Endothelial cell (in vitro differentiated cells): Measurements from ENCODE around the gene ARL5C. TPM values are rescaled to one million over a fixed set of nuclear protein-coding genes. Genes with fewer than 3 reads are reported as not detected.

ENCODE experiments used
- DNase-seq: peaks from one replicate; pipeline ENCODE4 v3.0.0; 2021; ENCODE audit warnings: low spot score
- H3K27ac Mint-ChIP-seq: one replicate; pipeline ENCODE4 v1.8.0; 2021; ENCODE audit warnings: mixed read lengths, inconsistent platforms; ENCODE audit not compliant: unreplicated experiment
- H3K27me3 Mint-ChIP-seq: one replicate; pipeline ENCODE4 v1.8.0; 2021; ENCODE audit warnings: mild to moderate bottlenecking, moderate library complexity, mixed read lengths, inconsistent platforms; ENCODE audit not compliant: unreplicated experiment
- H3K36me3 Mint-ChIP-seq: one replicate; pipeline ENCODE4 v1.8.0; 2021; ENCODE audit warnings: mild to moderate bottlenecking, low read depth, mixed read lengths, inconsistent platforms; ENCODE audit not compliant: unreplicated experiment
- H3K4me1 Mint-ChIP-seq: one replicate; pipeline ENCODE4 v1.8.0; 2021; ENCODE audit warnings: mild to moderate bottlenecking, mixed read lengths, inconsistent platforms; ENCODE audit not compliant: unreplicated experiment
- H3K4me3 Mint-ChIP-seq: one replicate; pipeline ENCODE4 v1.8.0; 2021; ENCODE audit warnings: mild to moderate bottlenecking, mixed read lengths, inconsistent platforms; ENCODE audit not compliant: unreplicated experiment
- H3K9me3 Mint-ChIP-seq: one replicate; pipeline ENCODE4 v1.8.0; 2021; ENCODE audit warnings: mixed read lengths, inconsistent platforms; ENCODE audit not compliant: unreplicated experiment
- total RNA-seq: library from RNA; stranded (reverse); fragmentation: NEBNext Ultra II Directional; extraction: Animal tissue kit (Norgen Biotek cat#: 25700); gene quantifications from one replicate; pipeline ENCODE4 v1.2.1, GENCODE V29; 2021; ENCODE audit not compliant: unreplicated experiment
- TF ChIP-seq, protein P1 (sequence below): fragments of 200-600 bp; sonication (generic); IDR thresholded peaks from one replicate; pipeline ENCODE4 v1.5.0; 2021; ENCODE audit warnings: antibody characterized with exemption; ENCODE audit not compliant: unreplicated experiment

Gene ARL5C
- total RNA-seq, 1 donor from 2014 or later = not detected

DNA sequence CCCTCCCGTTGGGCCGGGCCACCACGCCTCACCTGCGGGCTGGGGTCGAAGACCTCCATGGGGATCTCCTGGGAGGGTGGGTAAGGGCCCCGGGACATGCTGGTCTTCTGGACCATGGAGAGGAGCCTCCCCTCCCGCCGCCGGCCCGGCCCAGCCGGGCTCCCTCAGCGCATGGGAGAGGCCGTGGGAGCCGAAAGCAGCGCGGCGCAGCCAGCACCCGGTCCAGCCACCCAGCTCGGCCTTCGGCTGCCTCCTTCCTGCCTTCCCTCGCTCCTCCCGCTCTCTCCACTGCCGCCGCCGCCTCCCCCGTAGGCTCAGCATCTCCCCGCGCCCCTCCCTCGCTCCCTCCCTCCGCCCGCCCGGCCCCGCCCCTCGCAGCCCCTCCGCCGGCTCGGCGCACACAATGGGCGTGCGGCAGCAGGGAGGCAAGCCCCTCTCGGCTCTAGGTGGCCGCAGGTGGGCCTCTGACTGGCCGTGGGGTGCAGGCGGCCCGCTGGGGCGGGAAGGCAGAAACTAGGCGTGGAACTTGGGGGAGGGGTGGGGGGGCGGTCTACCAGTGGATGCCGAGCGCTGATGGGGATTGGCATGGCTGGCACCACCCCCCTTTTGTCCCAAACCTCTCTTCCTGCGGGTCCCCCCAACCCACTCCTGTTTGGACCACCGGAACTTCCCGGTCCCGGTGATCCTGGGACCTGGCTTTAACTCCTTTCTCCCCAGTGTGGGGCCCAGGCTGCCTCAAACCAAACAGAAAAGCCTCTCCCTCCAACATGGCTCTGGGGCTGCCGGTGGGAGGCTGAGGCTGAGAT, 31.6 kb upstream of the ARL5C start, which contains the start of gene CACNB1:
TSS of gene CACNB1 (minus strand) at position 290 of the 806 bp plus-strand sequence. CDS start at position 116, 174 bp downstream.
- peaks cover 52% of the 10 kb centered on the region for H3K4me1 Mint-ChIP-seq
- TF ChIP-seq, protein P1, sequence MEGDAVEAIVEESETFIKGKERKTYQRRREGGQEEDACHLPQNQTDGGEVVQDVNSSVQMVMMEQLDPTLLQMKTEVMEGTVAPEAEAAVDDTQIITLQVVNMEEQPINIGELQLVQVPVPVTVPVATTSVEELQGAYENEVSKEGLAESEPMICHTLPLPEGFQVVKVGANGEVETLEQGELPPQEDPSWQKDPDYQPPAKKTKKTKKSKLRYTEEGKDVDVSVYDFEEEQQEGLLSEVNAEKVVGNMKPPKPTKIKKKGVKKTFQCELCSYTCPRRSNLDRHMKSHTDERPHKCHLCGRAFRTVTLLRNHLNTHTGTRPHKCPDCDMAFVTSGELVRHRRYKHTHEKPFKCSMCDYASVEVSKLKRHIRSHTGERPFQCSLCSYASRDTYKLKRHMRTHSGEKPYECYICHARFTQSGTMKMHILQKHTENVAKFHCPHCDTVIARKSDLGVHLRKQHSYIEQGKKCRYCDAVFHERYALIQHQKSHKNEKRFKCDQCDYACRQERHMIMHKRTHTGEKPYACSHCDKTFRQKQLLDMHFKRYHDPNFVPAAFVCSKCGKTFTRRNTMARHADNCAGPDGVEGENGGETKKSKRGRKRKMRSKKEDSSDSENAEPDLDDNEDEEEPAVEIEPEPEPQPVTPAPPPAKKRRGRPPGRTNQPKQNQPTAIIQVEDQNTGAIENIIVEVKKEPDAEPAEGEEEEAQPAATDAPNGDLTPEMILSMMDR = no peak
- peaks cover 8% of the 10 kb centered on the region for H3K27me3 Mint-ChIP-seq
- peak; percentile 67 for DNase-seq
- no peak within 1 kb of the TSS for H3K27ac Mint-ChIP-seq
- no peaks in the 10 kb centered on the region for H3K9me3 Mint-ChIP-seq
- peak within 1 kb of the TSS; percentile 90 for H3K4me3 Mint-ChIP-seq
- peaks cover 29% of the 10 kb centered on the region for H3K36me3 Mint-ChIP-seq

DNA sequence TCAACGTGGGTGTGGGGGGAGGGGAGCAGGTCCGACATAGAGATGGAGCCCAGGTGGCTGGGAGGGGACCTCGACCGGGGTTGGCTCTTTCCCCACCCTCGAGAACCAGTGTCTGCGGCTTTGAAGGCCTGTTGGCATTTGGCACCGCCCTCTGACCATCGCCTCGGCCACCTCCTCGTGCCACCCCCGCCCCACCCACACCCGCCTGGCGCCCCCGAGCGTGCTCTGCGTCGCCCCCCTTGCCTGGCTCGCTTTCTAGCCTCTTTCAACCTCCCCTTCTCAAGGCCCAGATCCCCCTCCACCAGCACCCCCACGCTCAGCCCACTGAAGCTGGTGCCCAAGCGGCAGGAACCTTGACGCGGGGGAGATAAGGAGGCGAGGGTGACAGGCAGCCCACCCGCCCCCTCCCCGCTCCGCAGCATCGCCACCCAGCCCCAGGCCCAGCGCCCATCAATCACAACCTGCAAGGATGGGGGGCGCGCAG, 30.9 kb upstream of the ARL5C start:
- peaks cover 12% of the 10 kb centered on the region for H3K27me3 Mint-ChIP-seq
- H3K4me1 Mint-ChIP-seq = peaks cover 52% of the 10 kb centered on the region
- no peak for DNase-seq
- TF ChIP-seq, protein P1 = no peak
- H3K36me3 Mint-ChIP-seq = peaks cover 27% of the 10 kb centered on the region
- H3K27ac Mint-ChIP-seq = no peak overlapping the region
- peak overlapping the region; percentile 90 for H3K4me3 Mint-ChIP-seq
- no peaks in the 10 kb centered on the region for H3K9me3 Mint-ChIP-seq

DNA sequence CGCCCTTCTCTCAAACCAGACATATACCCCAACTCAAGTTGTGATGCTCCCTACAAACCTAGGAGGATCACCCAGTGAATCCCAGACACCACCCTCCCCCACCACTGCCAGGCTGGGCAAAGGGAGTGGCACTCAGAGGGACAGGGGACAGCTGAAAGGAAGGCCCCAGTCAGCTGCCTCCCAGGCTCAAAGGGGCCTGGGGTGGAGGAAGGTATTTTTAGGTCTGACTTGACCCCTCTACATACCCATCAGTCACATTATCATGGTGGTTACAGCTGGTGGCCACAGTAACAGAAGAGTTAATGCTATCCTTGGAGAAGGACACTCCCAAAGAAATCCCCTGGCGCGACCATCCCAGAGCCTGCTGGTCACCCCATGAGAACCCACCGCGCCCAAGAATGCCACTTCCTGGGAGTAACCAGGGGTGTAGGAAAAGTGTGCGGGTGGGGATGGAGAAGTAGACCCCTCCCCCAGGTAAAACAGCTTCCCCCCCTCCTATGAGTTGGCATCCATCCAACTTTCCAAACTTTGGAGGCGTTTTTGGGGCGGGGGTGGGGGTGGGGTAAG, 30.4 kb upstream of the ARL5C start:
- no peak overlapping the region for H3K27ac Mint-ChIP-seq

DNA sequence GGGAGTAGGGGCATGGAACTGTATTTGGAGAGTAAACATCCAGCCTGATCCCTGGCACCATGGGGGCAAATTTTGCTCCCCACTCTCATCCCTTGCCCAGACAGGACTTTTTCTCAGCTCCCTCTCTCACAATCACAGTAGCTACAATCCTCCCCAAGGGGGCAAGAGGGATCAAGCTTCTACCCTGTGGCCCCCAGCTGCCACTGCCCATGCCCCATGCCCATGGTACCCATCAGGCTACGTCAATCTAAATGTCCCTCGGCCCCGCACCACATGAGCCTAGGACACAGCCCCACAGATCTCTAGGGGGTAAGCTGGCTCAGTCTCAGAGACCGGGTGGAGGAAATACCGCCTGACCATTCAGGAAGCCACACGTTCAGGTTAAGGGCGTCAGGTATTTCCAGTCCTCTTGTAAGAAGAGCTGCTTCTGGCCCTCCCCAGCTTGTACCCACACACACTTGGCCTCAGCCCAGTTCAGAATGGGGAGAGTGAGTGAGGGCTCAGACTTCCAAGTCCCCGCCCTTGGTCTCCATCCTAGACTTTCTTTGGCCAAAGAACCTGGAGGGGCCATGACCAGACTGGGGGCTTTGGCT, 29.7 kb upstream of the ARL5C start:
- TF ChIP-seq, protein P1 = no peak
- peaks cover 12% of the 10 kb centered on the region for H3K27me3 Mint-ChIP-seq
- H3K27ac Mint-ChIP-seq = no peak overlapping the region
- no peak overlapping the region for H3K4me3 Mint-ChIP-seq
- H3K9me3 Mint-ChIP-seq = no peaks in the 10 kb centered on the region
- no peak for DNase-seq
- peaks cover 18% of the 10 kb centered on the region for H3K36me3 Mint-ChIP-seq
- H3K4me1 Mint-ChIP-seq = peaks cover 42% of the 10 kb centered on the region

More for the DNA sequence above, 30.4 kb upstream of the ARL5C start:
- DNase-seq = no peak
- Mint-ChIP-seq H3K27me3 (peaks cover 12% of the 10 kb centered on the region), H3K4me3 (peak overlapping the region; percentile 67), H3K9me3 (no peaks in the 10 kb centered on the region), H3K4me1 (peaks cover 49% of the 10 kb centered on the region), H3K36me3 (peaks cover 22% of the 10 kb centered on the region)
- TF ChIP-seq, protein P1 = no peak
